Osteocyte (in vitro differentiated cells): Measurements from ENCODE around the gene BLOC1S5. TPM values are rescaled to one million over a fixed set of nuclear protein-coding genes. Genes with fewer than 3 reads are reported as not detected.

Experiments
- DNase-seq: peaks from one replicate; pipeline ENCODE4 v3.0.0; 2021; ENCODE audit warnings: mixed read lengths; ENCODE audit not compliant: unreplicated experiment; ENCODE audit errors: extremely low spot score
- H3K27ac Mint-ChIP-seq: one replicate; pipeline ENCODE4 v1.8.0; 2021; ENCODE audit warnings: mild to moderate bottlenecking, mixed read lengths; ENCODE audit not compliant: unreplicated experiment
- H3K27me3 Mint-ChIP-seq: one replicate; pipeline ENCODE4 v1.8.0; 2021; ENCODE audit warnings: mixed read lengths; ENCODE audit not compliant: unreplicated experiment
- H3K36me3 Mint-ChIP-seq: one replicate; pipeline ENCODE4 v1.8.0; 2021; ENCODE audit warnings: mixed read lengths; ENCODE audit not compliant: unreplicated experiment
- H3K4me1 Mint-ChIP-seq: one replicate; pipeline ENCODE4 v1.8.0; 2021; ENCODE audit warnings: mixed read lengths; ENCODE audit not compliant: unreplicated experiment
- H3K4me3 Mint-ChIP-seq: one replicate; pipeline ENCODE4 v1.8.0; 2021; ENCODE audit warnings: mild to moderate bottlenecking, moderate library complexity, mixed read lengths; ENCODE audit not compliant: unreplicated experiment
- H3K9me3 Mint-ChIP-seq: one replicate; pipeline ENCODE4 v1.8.0; 2021; ENCODE audit warnings: mixed read lengths; ENCODE audit not compliant: unreplicated experiment
- CTCF ChIP-seq: fragments of 200-600 bp; sonication (generic); IDR thresholded peaks from 2 replicates; pipeline ENCODE4 v1.5.0; 2021; ENCODE audit warnings: antibody characterized with exemption, mild to moderate bottlenecking, moderate library complexity
- total RNA-seq: library from RNA; stranded (reverse); gene quantifications from 2 replicates; pipeline ENCODE4 v1.2.1, GENCODE V29; 2021

BLOC1S5 gene
- total RNA-seq, 1 donor from 2014 or later: 11.0 TPM

- DNase-seq: no peak
- H3K27ac Mint-ChIP-seq: no peak overlapping the region
- no peak for TF ChIP-seq CTCF
- peaks cover 28% of the 10 kb centered on the region for H3K4me1 Mint-ChIP-seq
- no peak overlapping the region for H3K4me3 Mint-ChIP-seq
- no peaks in the 10 kb centered on the region for H3K36me3 Mint-ChIP-seq
- H3K9me3 Mint-ChIP-seq: peaks cover 1% of the 10 kb centered on the region
- H3K27me3 Mint-ChIP-seq: no peaks in the 10 kb centered on the region
Observed at GRCh38 chr6:8026800-8027199, 37.4 kb downstream of the BLOC1S5 start.

GRCh38 chr6:8025191-8025590 is 39.0 kb downstream of the BLOC1S5 start:
- no peaks in the 10 kb centered on the region for H3K27me3 Mint-ChIP-seq
- peaks cover 5% of the 10 kb centered on the region for H3K36me3 Mint-ChIP-seq
- no peak overlapping the region for H3K4me3 Mint-ChIP-seq
- no peak overlapping the region for H3K27ac Mint-ChIP-seq
- no peaks in the 10 kb centered on the region for H3K9me3 Mint-ChIP-seq
- peaks cover 28% of the 10 kb centered on the region for H3K4me1 Mint-ChIP-seq
- no peak for TF ChIP-seq CTCF
- no peak for DNase-seq

GRCh38 chr6:8023638-8024037 is 40.6 kb downstream of the BLOC1S5 start:
- Mint-ChIP-seq H3K36me3 (peaks cover 5% of the 10 kb centered on the region), H3K9me3 (no peaks in the 10 kb centered on the region), H3K27ac (no peak overlapping the region), H3K4me3 (no peak overlapping the region), H3K27me3 (no peaks in the 10 kb centered on the region), H3K4me1 (peaks cover 17% of the 10 kb centered on the region)
- no peak for DNase-seq
- no peak for TF ChIP-seq CTCF

- H3K4me1 Mint-ChIP-seq: peaks cover 5% of the 10 kb centered on the region
- no peak overlapping the region for H3K4me3 Mint-ChIP-seq
- peaks cover 10% of the 10 kb centered on the region for H3K36me3 Mint-ChIP-seq
- no peaks in the 10 kb centered on the region for H3K9me3 Mint-ChIP-seq
- no peaks in the 10 kb centered on the region for H3K27me3 Mint-ChIP-seq
- no peak overlapping the region for H3K27ac Mint-ChIP-seq
- DNase-seq: no peak
- no peak for TF ChIP-seq CTCF
Observed at GRCh38 chr6:8020083-8020482, 44.1 kb downstream of the BLOC1S5 start.

GRCh38 chr6:8017705-8018104 is 46.5 kb downstream of the BLOC1S5 start:
- no peak overlapping the region for H3K27ac Mint-ChIP-seq
- H3K4me1 Mint-ChIP-seq: no peaks in the 10 kb centered on the region
- H3K9me3 Mint-ChIP-seq: no peaks in the 10 kb centered on the region
- TF ChIP-seq CTCF: no peak
- DNase-seq: no peak
- peaks cover 13% of the 10 kb centered on the region for H3K36me3 Mint-ChIP-seq
- H3K4me3 Mint-ChIP-seq: no peak overlapping the region
- H3K27me3 Mint-ChIP-seq: no peaks in the 10 kb centered on the region
